ENCODE data around the gene TENM3.

Gene TENM3

GRCh38 chr4:182679533-182679932, 436.3 kb downstream of the TENM3 start:
- TF ChIP-seq, protein P1, sequence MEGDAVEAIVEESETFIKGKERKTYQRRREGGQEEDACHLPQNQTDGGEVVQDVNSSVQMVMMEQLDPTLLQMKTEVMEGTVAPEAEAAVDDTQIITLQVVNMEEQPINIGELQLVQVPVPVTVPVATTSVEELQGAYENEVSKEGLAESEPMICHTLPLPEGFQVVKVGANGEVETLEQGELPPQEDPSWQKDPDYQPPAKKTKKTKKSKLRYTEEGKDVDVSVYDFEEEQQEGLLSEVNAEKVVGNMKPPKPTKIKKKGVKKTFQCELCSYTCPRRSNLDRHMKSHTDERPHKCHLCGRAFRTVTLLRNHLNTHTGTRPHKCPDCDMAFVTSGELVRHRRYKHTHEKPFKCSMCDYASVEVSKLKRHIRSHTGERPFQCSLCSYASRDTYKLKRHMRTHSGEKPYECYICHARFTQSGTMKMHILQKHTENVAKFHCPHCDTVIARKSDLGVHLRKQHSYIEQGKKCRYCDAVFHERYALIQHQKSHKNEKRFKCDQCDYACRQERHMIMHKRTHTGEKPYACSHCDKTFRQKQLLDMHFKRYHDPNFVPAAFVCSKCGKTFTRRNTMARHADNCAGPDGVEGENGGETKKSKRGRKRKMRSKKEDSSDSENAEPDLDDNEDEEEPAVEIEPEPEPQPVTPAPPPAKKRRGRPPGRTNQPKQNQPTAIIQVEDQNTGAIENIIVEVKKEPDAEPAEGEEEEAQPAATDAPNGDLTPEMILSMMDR (IDR thresholded peaks at IDR 0.05; ENCODE audit: insufficient read depth, low read length, poor library complexity, severe bottlenecking) = no peak
- TF ChIP-seq EZH2phosphoT487 (conservative IDR thresholded peaks at IDR 0.05; ENCODE audit: low read length) = no peak
- Histone ChIP-seq H3K9me2 (replicated peaks; ENCODE audit: insufficient read depth, low read length) (no peaks in the 10 kb centered on the region), H4K20me1 (ENCODE audit: low read depth, low read length) (no peaks in the 10 kb centered on the region), H3K79me2 (ENCODE audit: insufficient read depth, low read length) (no peaks in the 10 kb centered on the region), H3K27ac (ENCODE audit: low read depth, low read length) (no peak overlapping the region), H3K4me3 (ENCODE audit: insufficient read depth, low read length, poor library complexity, severe bottlenecking) (no peak overlapping the region), H3F3A (ENCODE audit: insufficient read depth) (no peaks in the 10 kb centered on the region), H3K36me3 (ENCODE audit: low read length) (no peaks in the 10 kb centered on the region), H3K27me3 (ENCODE audit: low read length) (no peaks in the 10 kb centered on the region), H3K9ac (ENCODE audit: low read length) (no peak overlapping the region), H3K9me3 (ENCODE audit: insufficient read depth, low read length) (no peaks in the 10 kb centered on the region), H2AFZ (ENCODE audit: low read depth, low read length, severe bottlenecking) (no peak overlapping the region), H3K4me2 (ENCODE audit: low read depth, low read length, poor library complexity, severe bottlenecking) (no peak overlapping the region)

- Histone ChIP-seq H3F3A (ENCODE audit: insufficient read depth) (no peaks in the 10 kb centered on the region), H3K9me3 (ENCODE audit: insufficient read depth, low read length) (no peaks in the 10 kb centered on the region), H3K4me3 (ENCODE audit: insufficient read depth, low read length, poor library complexity, severe bottlenecking) (no peak overlapping the region), H3K27me3 (ENCODE audit: low read length) (no peaks in the 10 kb centered on the region), H3K36me3 (ENCODE audit: low read length) (no peaks in the 10 kb centered on the region), H2AFZ (ENCODE audit: low read depth, low read length, severe bottlenecking) (no peak overlapping the region), H3K9me2 (replicated peaks; ENCODE audit: insufficient read depth, low read length) (no peaks in the 10 kb centered on the region), H3K4me2 (ENCODE audit: low read depth, low read length, poor library complexity, severe bottlenecking) (no peak overlapping the region), H4K20me1 (ENCODE audit: low read depth, low read length) (no peaks in the 10 kb centered on the region), H3K79me2 (ENCODE audit: insufficient read depth, low read length) (no peaks in the 10 kb centered on the region), H3K27ac (ENCODE audit: low read depth, low read length) (no peak overlapping the region), H3K9ac (ENCODE audit: low read length) (no peak overlapping the region)
- TF ChIP-seq EZH2phosphoT487 (conservative IDR thresholded peaks at IDR 0.05; ENCODE audit: low read length) = no peak
- TF ChIP-seq, protein P1 (IDR thresholded peaks at IDR 0.05; ENCODE audit: insufficient read depth, low read length, poor library complexity, severe bottlenecking) = no peak
Measured at GRCh38 chr4:182680234-182680653, 437.0 kb downstream of the TENM3 start.

- no peak overlapping the region for H3K9ac ChIP-seq (ENCODE audit: low read length)
- TF ChIP-seq, protein P1 (IDR thresholded peaks at IDR 0.05; ENCODE audit: insufficient read depth, low read length, poor library complexity, severe bottlenecking) = no peak
- no peak for TF ChIP-seq EZH2phosphoT487 (conservative IDR thresholded peaks at IDR 0.05; ENCODE audit: low read length)
- no peaks in the 10 kb centered on the region for H3K9me3 ChIP-seq (ENCODE audit: insufficient read depth, low read length)
- no peak overlapping the region for H3K4me3 ChIP-seq (ENCODE audit: insufficient read depth, low read length, poor library complexity, severe bottlenecking)
- H4K20me1 ChIP-seq (ENCODE audit: low read depth, low read length) = no peaks in the 10 kb centered on the region
- no peaks in the 10 kb centered on the region for H3K36me3 ChIP-seq (ENCODE audit: low read length)
- H3K79me2 ChIP-seq (ENCODE audit: insufficient read depth, low read length) = no peaks in the 10 kb centered on the region
- no peak overlapping the region for H3K27ac ChIP-seq (ENCODE audit: low read depth, low read length)
- no peak overlapping the region for H3K4me2 ChIP-seq (ENCODE audit: low read depth, low read length, poor library complexity, severe bottlenecking)
- no peaks in the 10 kb centered on the region for H3F3A ChIP-seq (ENCODE audit: insufficient read depth)
- no peak overlapping the region for H2AFZ ChIP-seq (ENCODE audit: low read depth, low read length, severe bottlenecking)
- no peaks in the 10 kb centered on the region for H3K27me3 ChIP-seq (ENCODE audit: low read length)
- H3K9me2 ChIP-seq (replicated peaks; ENCODE audit: insufficient read depth, low read length) = no peaks in the 10 kb centered on the region
Measured at GRCh38 chr4:182683661-182684060, 440.5 kb downstream of the TENM3 start.
